ENCODE data around the gene CABP5. TPM values are rescaled to one million over a fixed set of nuclear protein-coding genes. Genes with fewer than 3 reads are reported as not detected.

CABP5 gene
- total RNA-seq, 1 experiment from 2014 or later = not detected

DNA sequence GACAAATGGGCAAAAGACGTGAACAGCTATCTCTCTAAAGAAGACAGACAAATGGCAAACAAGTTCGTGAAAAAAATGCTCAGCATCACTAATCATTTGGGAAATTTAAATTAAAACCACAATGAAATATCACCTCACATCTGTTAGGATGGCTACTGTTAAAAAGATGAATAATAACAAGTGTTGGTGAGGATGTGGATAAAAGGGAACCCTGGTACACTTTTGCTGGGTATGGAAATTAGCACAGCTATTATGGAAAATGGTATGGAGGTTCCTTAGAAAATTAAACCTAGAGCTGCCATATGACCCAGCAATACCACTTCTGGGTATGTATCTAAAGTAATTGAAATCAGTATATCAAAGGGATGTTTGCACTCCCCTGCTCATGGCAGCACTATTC lies 7.1 kb downstream of the CABP5 start:
- TF ChIP-seq ZMAT4 (CRISPR knock-in tag; IDR thresholded peaks at IDR 0.05) = no peak
- TF ChIP-seq ETV6 (CRISPR knock-in tag; IDR thresholded peaks at IDR 0.05) = no peak
- TF ChIP-seq TEAD1 (CRISPR knock-in tag; IDR thresholded peaks at IDR 0.05) = no peak
- no peak for TF ChIP-seq NFYB (CRISPR knock-in tag; conservative IDR thresholded peaks at IDR 0.05; ENCODE audit: low read depth)
- no peak for TF ChIP-seq ZNF532 (CRISPR knock-in tag; IDR thresholded peaks at IDR 0.05; ENCODE audit: borderline replicate concordance)
- no peak for TF ChIP-seq NFE2L1 (CRISPR knock-in tag; IDR thresholded peaks at IDR 0.05)
- no peak for TF ChIP-seq STAT6 (CRISPR knock-in tag; conservative IDR thresholded peaks at IDR 0.05; ENCODE audit: low read depth)
- TF ChIP-seq, protein P1, sequence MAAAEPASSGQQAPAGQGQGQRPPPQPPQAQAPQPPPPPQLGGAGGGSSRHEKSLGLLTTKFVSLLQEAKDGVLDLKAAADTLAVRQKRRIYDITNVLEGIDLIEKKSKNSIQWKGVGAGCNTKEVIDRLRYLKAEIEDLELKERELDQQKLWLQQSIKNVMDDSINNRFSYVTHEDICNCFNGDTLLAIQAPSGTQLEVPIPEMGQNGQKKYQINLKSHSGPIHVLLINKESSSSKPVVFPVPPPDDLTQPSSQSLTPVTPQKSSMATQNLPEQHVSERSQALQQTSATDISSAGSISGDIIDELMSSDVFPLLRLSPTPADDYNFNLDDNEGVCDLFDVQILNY (CRISPR knock-in tag; IDR thresholded peaks at IDR 0.05) = no peak
- TF ChIP-seq, protein P2, sequence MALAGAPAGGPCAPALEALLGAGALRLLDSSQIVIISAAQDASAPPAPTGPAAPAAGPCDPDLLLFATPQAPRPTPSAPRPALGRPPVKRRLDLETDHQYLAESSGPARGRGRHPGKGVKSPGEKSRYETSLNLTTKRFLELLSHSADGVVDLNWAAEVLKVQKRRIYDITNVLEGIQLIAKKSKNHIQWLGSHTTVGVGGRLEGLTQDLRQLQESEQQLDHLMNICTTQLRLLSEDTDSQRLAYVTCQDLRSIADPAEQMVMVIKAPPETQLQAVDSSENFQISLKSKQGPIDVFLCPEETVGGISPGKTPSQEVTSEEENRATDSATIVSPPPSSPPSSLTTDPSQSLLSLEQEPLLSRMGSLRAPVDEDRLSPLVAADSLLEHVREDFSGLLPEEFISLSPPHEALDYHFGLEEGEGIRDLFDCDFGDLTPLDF (CRISPR knock-in tag; IDR thresholded peaks at IDR 0.05) = no peak
- no peak for TF ChIP-seq KAT7 (CRISPR knock-in tag; IDR thresholded peaks at IDR 0.05; ENCODE audit: borderline replicate concordance)
- no peak for TF ChIP-seq RELA (CRISPR knock-in tag; IDR thresholded peaks at IDR 0.05; ENCODE audit: borderline replicate concordance)
- no peak for TF ChIP-seq HMGA2 (CRISPR knock-in tag; IDR thresholded peaks at IDR 0.05)
- no peak for TF ChIP-seq NR2C2 (CRISPR knock-in tag; IDR thresholded peaks at IDR 0.05)
- no peak for TF ChIP-seq EMX1 (CRISPR knock-in tag; IDR thresholded peaks at IDR 0.05)
- no peak for TF ChIP-seq JAZF1 (CRISPR knock-in tag; IDR thresholded peaks at IDR 0.05)
- no peak for TF ChIP-seq JUN (CRISPR knock-in tag; IDR thresholded peaks at IDR 0.05)
- H3K27ac Mint-ChIP-seq = no peak overlapping the region
- no peak overlapping the region for H3K4me3 Mint-ChIP-seq
- H3K9me3 Mint-ChIP-seq = peaks cover 19% of the 10 kb centered on the region
- H3K27me3 Mint-ChIP-seq (ENCODE audit: low read depth) = peaks cover 23% of the 10 kb centered on the region
- ChIA-PET CTCF (no interaction called here), POLR2A (no interaction called here)
- DNase-seq (ENCODE audit: low spot score) (no peak), ATAC-seq (no peak)
- H3K4me1 Mint-ChIP-seq = peaks cover 6% of the 10 kb centered on the region
- peaks cover 9% of the 10 kb centered on the region for H3K36me3 Mint-ChIP-seq

DNA sequence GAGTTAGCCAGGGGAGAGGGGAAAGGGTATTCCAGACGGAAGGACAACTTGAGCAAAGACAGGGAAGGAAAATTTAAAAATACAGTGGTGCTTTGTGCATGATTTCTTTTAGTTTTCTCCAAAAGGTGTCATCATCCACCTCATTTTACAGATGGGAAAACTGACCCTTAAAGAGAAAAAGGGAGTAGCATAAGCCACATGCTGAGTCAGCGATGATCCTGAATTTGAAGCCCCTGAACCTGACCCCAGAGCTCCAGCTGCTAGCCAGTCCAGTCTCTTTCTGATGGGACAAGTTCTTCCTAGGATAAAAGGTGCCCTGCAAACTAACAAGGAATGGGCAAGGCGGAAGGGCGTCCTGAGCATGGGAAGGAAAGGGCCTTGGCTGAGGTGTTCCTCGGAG lies 10.3 kb downstream of the CABP5 start:
- ATAC-seq (no peak), DNase-seq (ENCODE audit: low spot score) (no peak)
- peaks cover 6% of the 10 kb centered on the region for H3K4me1 Mint-ChIP-seq
- peaks cover 9% of the 10 kb centered on the region for H3K36me3 Mint-ChIP-seq
- H3K27ac Mint-ChIP-seq = no peak overlapping the region
- ChIA-PET CTCF (interaction anchor here (0.6 to 1.2 kb wide), 2 partner anchors 68 to 84 kb away, joined by 3 to 4 read pairs; no protein-coding TSS in a partner anchor), POLR2A (no interaction called here)
- no peak overlapping the region for H3K4me3 Mint-ChIP-seq
- peaks cover 20% of the 10 kb centered on the region for H3K9me3 Mint-ChIP-seq
- peaks cover 6% of the 10 kb centered on the region; the same call in 1 of the 2 replicates for H3K27me3 Mint-ChIP-seq (ENCODE audit: low read depth)
- TF ChIP-seq ZNF121 (CRISPR knock-in tag; IDR thresholded peaks at IDR 0.05) (no peak), ZBTB21 (CRISPR knock-in tag; IDR thresholded peaks at IDR 0.05; ENCODE audit: borderline replicate concordance) (no peak), ESRRA (CRISPR knock-in tag; IDR thresholded peaks at IDR 0.05; ENCODE audit: borderline replicate concordance) (no peak), EMX1 (CRISPR knock-in tag; IDR thresholded peaks at IDR 0.05) (no peak), ATF2 (CRISPR knock-in tag; IDR thresholded peaks at IDR 0.05; ENCODE audit: borderline replicate concordance, low read depth) (no peak), RORB (CRISPR knock-in tag; IDR thresholded peaks at IDR 0.05) (no peak), SMAD4 (CRISPR knock-in tag; IDR thresholded peaks at IDR 0.05) (no peak)
- TF ChIP-seq, protein P3, sequence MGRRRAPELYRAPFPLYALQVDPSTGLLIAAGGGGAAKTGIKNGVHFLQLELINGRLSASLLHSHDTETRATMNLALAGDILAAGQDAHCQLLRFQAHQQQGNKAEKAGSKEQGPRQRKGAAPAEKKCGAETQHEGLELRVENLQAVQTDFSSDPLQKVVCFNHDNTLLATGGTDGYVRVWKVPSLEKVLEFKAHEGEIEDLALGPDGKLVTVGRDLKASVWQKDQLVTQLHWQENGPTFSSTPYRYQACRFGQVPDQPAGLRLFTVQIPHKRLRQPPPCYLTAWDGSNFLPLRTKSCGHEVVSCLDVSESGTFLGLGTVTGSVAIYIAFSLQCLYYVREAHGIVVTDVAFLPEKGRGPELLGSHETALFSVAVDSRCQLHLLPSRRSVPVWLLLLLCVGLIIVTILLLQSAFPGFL (CRISPR knock-in tag; IDR thresholded peaks at IDR 0.05; ENCODE audit: borderline replicate concordance) = no peak

Measured in WTC11 (cell line).